ENCODE results near the gene TFE3.
A peak's percentile ranks its signal among the peaks of the same experiment; 100 is the strongest.

Gene TFE3

DNA sequence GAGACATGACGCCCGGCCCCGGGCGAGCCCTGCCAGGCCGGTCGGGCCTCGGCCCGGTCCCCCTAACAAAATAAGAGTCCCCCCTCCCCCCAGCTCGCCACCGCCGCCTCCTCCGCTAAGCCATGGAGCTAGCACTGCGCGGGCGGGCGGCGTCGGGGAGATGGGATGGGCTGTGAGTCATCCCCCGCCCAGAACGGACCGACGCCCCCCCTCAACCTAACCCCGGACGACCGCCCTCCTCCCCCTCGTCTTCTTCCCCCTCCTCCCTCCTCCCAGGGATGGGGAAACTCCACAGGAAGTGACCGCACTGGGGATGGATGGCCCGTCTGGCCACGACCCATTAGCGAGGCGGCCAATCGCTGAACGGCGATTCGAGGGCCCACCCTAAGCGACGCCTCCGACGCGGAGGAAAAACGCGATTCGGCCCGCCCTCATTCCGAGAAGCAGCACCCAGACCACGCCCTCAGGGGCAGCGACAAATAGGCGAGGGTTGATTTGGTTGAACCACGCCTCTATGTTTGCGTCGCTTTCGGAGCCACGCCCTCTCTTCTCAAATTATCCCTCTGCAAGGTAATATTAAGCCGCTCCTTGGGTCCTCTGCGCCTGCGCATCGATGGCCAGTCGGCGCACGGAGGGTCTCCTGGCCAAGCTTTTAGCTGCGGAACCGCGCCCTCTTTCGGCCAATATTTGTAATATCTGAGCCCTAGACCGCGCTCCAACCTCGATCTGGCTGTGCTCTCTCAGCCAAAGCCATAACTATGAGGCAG, at the start of gene TFE3:
TFE3 (minus strand) TSS at position 138 of the 767 bp plus-strand sequence; CDS start at position 7, 131 bp downstream.
- peak; percentile 99 for DNase-seq (ENCODE audit: low spot score)

GRCh38 chrX:49089553-49089952, 46.4 kb upstream of the TFE3 start:
- DNase-seq (ENCODE audit: low spot score), result no peak

GRCh38 chrX:49082271-49082871, 39.2 kb upstream of the TFE3 start:
- no peak for DNase-seq (ENCODE audit: low spot score)

GRCh38 chrX:49079489-49080428, 36.6 kb upstream of the TFE3 start, which contains the start of gene WDR45:
Gene WDR45 (minus strand): TSS chrX:49079887. CDS start chrX:49078095, 1,792 bp downstream.
- DNase-seq (ENCODE audit: low spot score), result peak; percentile 69

GRCh38 chrX:49077941-49078340, 34.8 kb upstream of the TFE3 start:
- no peak for DNase-seq (ENCODE audit: low spot score)

- no peak for DNase-seq (ENCODE audit: low spot score)
Observed at GRCh38 chrX:49075347-49075746, 32.2 kb upstream of the TFE3 start.

- peak; percentile 97 for DNase-seq (ENCODE audit: low spot score)
Observed at GRCh38 chrX:49073601-49074575, 30.7 kb upstream of the TFE3 start, which contains the start of gene PRAF2. Gene PRAF2 (minus strand): TSS chrX:49074002. CDS start chrX:49073987, 15 bp downstream.

DNA sequence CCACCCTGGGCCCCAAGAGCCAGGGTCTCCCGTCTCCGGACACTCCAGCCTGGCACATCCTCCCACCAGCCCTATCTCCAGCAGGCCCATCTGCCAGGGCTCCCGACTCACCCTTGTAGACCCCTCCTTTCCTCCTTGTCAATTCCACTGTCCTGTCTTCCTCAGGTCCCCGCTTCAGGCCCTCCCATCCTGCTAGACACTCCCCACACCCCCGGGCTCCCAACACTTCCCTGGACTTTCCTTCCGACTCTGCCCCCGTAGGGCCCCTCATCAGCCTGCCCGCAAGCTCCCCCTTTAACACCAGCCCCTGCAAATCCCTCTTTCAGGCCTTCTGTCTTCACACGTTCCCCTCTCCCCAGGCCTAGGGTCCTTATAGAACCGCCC, 29.5 kb upstream of the TFE3 start:
- DNase-seq (ENCODE audit: low spot score), result no peak

GRCh38 chrX:49071877-49072711, 28.9 kb upstream of the TFE3 start:
- no peak for DNase-seq (ENCODE audit: low spot score)

GRCh38 chrX:49070988-49071387, 27.8 kb upstream of the TFE3 start:
- DNase-seq (ENCODE audit: low spot score), result no peak

GRCh38 chrX:49069038-49069437, 25.9 kb upstream of the TFE3 start:
- no peak for DNase-seq (ENCODE audit: low spot score)

GRCh38 chrX:49067285-49068120, 24.3 kb upstream of the TFE3 start:
- DNase-seq (ENCODE audit: low spot score), result no peak

DNA sequence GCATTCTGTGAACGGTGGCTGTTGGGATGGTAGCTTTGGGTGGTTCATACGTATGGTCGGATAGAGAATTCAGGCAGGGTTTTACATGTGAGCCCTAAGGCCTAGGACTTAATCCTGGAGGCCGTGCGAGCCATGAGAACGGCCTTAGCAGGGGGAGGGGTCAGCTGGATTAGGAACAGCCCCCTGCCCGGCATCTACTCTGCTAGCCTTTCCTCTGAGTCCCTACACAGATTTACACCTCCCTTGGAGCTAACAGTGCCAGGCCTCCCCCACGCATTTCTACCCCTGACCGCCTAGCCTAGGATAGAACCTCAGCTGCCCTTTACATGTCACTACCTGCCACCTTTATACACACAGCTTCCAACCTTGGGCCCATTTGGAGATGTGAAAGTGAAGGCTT, 23.5 kb upstream of the TFE3 start:
- DNase-seq (ENCODE audit: low spot score), result no peak

GRCh38 chrX:49066278-49066677, 23.1 kb upstream of the TFE3 start:
- no peak for DNase-seq (ENCODE audit: low spot score)

DNA sequence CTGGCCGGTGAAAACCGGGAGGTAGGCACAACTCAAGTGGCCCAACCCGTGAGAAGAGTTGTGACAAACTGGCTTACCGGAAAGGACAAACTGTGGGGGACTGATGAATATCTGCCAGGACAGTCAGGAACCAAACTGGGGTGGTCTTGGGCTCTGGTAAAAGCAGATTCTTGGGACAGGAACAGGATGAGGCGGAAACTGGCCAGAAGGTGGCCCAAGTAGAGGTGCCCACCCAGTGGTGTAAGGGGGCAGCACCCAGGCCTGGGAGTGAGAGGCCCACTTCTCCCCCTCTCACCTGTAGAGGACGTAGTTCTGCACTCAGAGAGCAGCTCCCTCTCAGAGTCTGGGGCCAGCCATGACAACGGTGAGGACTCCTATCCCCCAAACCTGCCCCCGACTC, 21.6 kb upstream of the TFE3 start:
- no peak for DNase-seq (ENCODE audit: low spot score)

- DNase-seq (ENCODE audit: low spot score), result no peak
Observed at GRCh38 chrX:49064303-49064702, 21.1 kb upstream of the TFE3 start.

DNA sequence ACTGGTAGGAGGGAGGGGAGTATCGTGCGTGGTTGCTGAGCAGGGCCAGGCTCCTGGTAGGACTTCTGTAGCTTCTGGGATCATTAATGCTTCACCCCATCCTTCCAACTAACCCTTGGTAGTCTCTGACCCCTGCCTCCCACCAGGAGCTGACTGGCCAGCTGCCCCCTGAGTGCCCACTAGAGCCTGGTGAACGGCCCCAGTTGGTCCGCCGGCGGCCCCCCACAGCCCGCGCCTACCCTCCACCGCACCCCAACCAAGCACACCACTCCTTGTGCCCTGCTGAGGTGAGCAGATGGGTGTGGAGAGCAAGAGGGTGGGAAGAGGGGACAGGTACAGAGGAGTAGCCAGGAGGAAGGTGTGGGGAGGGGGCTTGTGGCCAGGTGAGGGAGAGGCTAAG, 20.6 kb upstream of the TFE3 start:
- DNase-seq (ENCODE audit: low spot score), result no peak

GRCh38 chrX:49061916-49062315, 18.8 kb upstream of the TFE3 start:
- no peak for DNase-seq (ENCODE audit: low spot score)

DNA sequence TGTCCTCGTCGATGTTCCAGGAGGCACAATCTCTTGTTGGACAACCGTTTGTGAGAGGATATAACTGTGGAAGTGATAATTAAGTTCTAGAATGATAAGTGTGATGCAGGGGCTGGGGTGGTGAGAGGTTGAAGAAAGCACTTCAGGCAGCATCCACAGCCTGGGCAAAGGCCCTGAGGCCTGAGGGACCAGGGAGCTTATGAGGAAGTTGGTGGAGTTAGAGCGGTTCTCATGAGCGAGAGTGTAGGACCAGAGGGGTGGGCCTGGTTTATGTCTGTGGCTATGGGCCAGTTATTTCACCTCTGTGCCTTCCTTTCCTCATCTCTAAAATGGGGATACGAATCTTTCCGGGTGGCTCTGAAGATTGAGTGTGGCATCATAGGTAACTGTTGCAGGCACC, 18.3 kb upstream of the TFE3 start:
- DNase-seq (ENCODE audit: low spot score), result no peak
